ENCODE results near the gene LYRM1.
"Not testable (repeated sequence)": the region's sequence is repeated elsewhere in the genome, so short reads cannot be mapped to it uniquely, and the experiment has no call there.

Gene LYRM1

GRCh38 chr16:20938426-20938825 lies 37.9 kb downstream of the LYRM1 start:
- DNase-seq: no peak

DNA sequence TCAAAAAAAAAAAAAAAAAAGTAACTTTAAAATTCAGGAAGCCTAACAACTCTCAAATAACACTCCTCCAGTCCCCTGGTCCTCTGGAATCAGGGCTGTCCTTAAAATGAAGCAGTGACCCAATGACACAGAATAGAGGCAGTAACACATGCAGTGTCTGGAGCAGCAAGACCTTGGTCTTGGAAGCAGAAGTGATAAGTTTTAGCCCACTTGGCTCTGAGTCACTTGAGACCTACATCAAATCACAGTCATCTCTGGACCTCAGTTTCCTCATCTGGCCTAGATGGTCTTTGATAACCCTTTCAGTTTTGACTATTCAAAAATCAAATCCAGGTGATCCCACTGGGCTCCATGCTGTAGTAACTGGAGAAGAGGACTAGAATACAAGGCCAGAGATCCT lies 39.0 kb downstream of the LYRM1 start:
- DNase-seq: no peak

DNA sequence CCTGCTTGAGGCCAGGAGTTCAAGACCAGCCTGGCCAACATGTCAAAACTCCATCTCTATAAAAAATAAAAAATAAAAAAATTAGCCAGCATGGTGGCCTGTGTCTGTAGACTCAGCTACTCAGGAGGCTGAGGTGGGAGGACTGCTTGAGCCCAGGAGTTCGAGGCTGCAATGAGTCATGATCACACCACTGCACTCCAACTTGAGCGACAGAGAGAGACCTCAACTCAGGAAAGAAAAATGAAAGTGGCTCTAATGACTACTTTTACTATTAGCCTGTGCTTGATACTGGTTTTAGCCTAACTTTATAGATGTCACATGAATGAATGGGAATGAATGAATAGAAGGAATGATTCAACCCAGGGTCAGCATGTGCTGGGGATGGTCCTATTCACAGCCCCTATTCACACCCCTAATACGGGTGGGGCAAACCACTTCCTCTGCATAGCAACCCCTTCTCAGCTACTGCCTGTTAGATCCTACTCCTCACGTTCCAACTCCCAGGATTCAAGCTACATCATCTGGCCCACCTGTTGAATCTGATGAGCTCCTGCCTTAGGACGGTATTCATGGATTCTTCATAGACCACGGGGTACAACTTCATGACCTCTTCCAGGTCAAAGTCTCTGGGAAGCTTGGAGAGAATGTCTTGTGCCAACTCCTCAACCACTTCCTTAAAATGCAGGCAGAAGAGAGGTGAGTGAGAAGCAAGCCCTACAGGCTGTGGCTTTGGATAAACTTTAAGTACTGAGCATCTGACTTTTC lies 40.5 kb downstream of the LYRM1 start:
- no peak for DNase-seq

GRCh38 chr16:20941636-20941926 lies 41.0 kb downstream of the LYRM1 start:
- DNase-seq: no peak

DNA sequence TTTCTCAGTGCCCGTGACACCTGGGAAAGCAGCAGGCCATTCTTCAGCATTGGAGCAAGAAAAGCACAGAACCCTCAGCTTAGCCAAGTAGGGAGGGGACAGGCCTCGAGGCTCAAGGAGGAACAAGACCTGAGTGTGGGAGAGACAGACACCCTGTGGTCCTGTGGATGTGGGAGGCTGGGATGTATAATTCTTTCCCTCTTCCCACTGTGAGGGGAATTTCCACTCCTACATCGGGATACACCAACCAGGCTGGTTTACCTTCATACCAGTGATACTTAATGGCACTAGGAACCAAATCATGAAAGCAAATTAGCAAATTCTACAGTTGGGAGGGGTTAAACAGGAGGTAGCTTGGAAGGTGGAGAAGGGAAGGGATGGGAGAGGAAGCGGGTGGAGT lies 41.7 kb downstream of the LYRM1 start:
- DNase-seq: no peak

DNA sequence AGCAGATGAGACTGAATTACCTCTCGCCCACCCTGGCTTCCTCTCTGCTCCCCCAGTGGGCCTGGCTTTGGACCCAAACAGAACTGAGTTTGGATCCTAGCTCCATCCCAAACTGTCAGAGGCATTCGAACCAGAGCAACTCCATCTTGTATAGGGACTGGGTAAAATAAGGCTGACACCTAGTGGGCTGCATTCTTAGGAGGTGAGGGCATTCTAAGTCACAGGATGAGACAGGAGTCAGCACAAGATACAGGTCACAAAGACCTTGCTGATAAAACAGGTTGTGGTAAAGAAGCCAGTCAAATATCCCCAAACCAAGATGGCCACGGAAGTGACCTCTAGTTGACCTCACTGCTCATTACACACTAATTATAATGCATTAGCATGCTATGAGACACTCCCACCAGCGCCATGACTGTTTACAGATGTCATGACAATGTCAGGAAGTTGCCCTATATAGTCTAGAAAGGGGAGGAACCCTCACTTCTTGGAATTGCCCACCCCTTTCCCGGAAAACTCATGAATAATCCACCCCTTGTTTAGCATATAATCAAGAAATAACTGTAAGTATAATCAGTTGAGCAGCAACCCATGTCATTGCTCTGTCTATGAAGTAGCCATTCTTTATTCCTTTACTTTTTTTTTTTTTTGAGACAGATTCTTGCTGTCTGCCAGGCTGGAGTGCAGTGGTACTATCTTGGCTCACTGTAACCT lies 44.4 kb downstream of the LYRM1 start:
- no peak for DNase-seq

DNA sequence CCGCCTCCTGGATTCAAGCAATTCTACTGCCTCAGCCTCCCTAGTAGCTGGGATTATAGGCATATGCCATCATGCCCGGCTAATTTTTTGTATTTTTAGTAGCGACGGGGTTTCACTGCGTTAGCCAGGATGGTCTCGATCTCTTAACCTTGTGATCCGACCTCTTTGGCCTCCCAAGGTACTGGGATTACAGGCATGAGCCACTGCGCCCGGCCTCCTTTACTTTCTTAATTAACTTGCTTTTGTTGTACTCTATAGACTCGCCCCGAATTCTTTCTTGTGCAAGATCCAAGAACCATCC lies 45.0 kb downstream of the LYRM1 start:
- DNase-seq: not testable (repeated sequence)

DNA sequence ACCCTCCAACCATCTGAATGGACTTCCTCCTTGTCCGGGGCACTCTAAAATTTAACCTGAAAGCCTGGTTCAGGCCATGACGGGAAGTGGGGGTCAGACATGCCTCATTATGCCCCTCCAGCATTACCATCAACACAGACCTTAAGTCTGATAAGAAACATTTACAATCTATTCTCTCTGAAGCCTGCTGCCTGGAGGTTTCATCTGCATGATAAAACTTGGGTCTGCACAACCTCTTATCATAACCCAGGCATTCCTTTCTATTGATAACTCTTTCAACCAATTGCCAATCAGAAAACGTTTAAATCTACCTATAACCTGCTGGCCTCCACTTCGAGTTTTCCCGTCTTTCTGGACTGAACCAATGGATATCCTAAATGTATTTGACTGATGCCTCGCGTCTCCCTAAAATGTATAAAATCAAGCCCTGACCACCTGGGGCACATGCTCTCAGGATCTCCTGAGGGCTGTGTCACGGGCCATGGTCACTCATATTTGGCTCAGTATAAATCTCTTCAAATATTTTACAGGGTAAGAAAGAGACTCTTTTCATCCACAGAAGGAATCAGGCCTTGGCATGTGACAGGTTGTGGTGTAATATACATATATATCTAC lies 45.6 kb downstream of the LYRM1 start:
- no peak for DNase-seq

DNA sequence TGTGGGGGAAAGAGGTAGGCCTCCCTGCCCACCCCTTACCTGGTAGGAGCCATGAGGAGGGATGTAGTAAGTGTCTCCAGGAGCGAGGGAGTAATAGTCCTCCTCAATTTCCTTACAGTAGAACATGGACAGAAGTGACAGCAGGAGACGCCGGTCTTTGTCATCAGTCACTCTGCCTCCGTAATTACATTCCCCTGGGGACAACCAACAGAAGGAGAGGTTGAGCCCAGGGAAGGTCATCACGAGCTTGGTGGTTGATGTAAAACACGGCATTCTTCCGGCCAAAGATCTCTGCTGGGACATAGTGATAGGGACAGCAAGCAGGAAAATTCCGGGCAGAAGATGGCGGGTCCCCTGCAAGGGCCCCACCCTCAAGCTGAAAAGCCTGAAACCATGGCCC lies 47.9 kb downstream of the LYRM1 start:
- no peak for DNase-seq

GRCh38 chr16:20949660-20950059 lies 49.1 kb downstream of the LYRM1 start:
- no peak for DNase-seq

DNA sequence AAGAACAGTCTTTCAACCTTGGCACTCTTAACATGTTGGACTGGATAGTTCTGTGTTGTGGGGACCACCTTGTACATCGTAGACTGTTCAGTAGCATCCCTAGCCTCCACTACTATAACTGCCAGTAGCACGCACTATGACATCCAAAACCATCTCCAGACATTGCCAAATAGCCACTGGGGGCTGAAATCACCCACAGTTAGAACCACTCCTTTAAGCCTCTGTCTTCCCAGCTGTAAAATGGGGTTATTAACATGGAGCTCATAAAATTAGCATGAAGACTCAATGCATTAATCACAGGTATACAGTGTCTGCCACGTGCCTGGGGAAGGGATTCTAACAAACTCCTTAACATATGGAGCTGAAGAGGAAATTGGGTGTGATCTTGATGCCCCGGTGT lies 49.7 kb downstream of the LYRM1 start:
- DNase-seq: no peak

DNA sequence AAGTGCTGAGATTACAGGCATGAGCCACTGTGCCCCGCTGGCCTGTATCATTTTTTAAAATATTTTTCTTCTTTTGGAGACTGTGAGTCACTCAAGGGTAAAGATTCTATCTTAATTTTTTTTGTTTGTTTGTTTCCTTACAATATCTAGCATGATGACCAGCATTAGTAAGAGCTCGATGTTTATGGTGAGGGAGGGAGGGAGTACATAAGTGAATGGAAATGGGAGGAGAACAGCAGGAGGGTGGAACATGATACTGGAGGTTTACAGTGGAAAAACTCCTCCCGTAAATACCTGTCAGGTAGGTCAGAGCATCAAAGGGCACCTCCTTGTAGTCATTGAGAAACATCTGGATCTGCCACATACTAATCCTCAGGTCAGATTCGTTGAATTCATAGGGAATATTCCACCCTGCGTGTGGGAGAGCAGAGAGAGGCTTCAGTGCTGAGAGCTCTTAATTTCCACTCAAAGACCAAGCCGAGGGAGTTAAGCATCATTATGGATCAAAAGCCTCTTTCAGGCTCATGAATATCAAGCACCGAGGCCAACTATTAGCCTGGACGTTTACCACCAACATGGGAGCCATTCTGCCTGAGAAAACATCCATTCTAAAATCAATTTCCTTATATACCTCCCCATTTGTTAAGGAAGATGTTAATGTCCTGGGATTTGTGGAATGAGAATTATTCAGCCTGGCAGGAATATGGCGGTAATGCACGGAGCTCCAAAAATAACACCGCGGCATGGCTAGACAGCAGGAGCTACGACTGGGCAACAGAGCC lies 51.8 kb downstream of the LYRM1 start:
- DNase-seq: no peak

GRCh38 chr16:20954574-20954973 lies 54.0 kb downstream of the LYRM1 start:
- no peak for DNase-seq

DNA sequence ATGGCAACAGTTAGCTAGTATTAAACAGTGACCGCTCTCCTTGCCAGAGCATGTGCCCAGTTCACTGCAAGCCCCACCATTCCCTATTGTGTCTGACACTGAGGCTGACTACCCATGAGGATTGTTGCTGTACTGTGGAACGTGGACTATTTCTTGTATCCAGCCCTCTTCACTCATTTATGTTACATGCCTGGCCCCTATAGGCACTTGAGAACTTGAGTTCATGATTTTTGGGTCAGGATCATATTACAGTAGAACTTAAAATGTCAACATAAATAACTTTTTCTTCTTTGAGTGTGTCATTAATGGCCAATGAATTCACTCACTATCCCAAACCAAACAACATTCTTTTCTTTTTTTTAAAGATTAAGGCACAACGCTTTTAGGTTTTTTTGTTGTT lies 55.7 kb downstream of the LYRM1 start:
- DNase-seq: no peak

- DNase-seq: no peak
Measured at GRCh38 chr16:20957153-20957552, 56.6 kb downstream of the LYRM1 start.

DNA sequence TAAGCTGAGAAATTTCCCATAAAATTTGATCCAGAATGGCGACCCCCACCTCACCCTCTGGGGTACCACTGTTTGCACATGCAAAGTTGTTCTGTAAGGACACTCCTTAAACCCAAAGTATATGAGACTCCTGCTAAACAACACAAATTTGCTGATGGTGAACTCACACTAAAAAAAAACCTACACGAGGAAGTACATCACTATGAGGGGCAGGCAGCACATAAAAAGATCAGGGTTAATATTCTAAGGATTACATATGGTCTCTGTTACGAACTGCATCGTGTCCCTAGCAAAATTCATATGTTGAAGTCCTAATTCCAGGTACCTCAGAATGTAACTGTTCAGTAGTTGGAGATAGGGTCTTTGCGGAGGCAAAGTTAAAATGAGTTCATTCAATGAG lies 60.3 kb downstream of the LYRM1 start:
- DNase-seq: no peak

GRCh38 chr16:20968765-20969164 lies 68.2 kb downstream of the LYRM1 start:
- DNase-seq: no peak

DNA sequence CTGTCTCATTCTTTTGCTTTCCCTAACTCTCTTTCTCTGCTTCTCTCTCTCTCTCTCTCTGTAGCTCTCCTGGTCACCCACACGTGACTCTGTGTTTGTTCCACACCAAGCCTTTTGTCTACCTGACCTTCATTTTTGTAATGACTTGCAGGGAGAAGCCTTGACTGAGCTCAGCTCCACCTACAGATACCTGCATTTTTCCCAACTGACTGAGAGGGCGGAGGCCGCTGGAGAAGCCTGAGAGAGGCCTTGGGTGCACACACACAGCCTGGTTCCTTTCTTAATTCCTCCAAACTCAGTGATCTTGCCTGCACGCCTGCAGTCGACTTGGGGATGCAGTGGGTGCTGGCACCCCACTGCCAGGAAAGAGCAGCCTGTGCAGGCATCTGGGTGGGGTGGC lies 68.8 kb downstream of the LYRM1 start:
- no peak for DNase-seq

- no peak for DNase-seq
Measured at GRCh38 chr16:20971401-20971800, 70.8 kb downstream of the LYRM1 start.

DNA sequence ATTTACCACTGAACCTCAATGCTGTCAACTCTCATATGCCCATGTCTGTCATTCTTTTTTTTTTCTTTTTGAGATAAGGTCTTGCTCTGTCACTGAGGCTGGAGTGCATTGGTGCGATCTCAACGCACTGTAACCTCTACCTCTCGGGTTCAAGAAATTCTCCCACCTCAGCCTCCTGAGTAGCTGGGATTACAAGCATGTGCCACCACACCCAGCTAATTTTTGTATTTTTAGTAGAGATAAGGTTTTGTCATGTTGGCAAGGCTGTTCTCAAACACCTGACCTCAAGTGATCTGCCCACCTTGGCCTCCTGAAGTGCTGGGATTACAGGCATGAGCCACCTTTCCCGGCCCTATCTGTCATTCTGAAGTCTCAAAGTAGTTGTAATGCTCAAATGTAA lies 72.6 kb downstream of the LYRM1 start:
- not testable (repeated sequence) for DNase-seq

Data from NCI-H1694 (cell line).